Left lung (tissue), 10 donors: ENCODE measurements around the gene GABRA1. TPM values are rescaled to one million over a fixed set of nuclear protein-coding genes. Genes with fewer than 3 reads are reported as not detected.
A peak's percentile ranks its signal among the peaks of the same experiment; 100 is the strongest.

Experiments
- ATAC-seq: fragments of 200-7000 bp; cut with Tn5 transposase; one replicate; pipeline ENCODE4 v1.9.1; 2020; ENCODE audit warnings: moderate library complexity
- DNase-seq, 4 donors: peaks; one replicate each; pipeline ENCODE4 v3.0.0-alpha.2; 2013 to 2020
- H3K27ac ChIP-seq, 2 donors: fragments of 200-600 bp; sonication (generic) in 1 of 2; one replicate each; pipeline versions ENCODE4 v1.5.0 to v1.8.0; 2020 to 2021
- H3K27me3 ChIP-seq, 2 donors: fragments of 200-600 bp; sonication (generic) in 1 of 2; one replicate each; pipeline versions ENCODE4 v1.5.0 to v1.8.0; 2020 to 2021
- H3K36me3 ChIP-seq, 2 donors: fragments of 200-600 bp; sonication (generic) in 1 of 2; one replicate each; pipeline versions ENCODE4 v1.5.0 to v1.8.0; 2020 to 2021
- H3K4me1 ChIP-seq, 2 donors: fragments of 200-600 bp; one replicate each; pipeline ENCODE4 v1.8.0; 2021
- H3K4me3 ChIP-seq, 2 donors: fragments of 200-600 bp; sonication (generic) in 1 of 2; one replicate each; pipeline versions ENCODE4 v1.5.0 to v1.8.0; 2020 to 2021; ENCODE audit warnings: mild to moderate bottlenecking in 1 of 2
- H3K9me3 ChIP-seq, 2 donors: fragments of 200-600 bp; sonication (generic) in 1 of 2; one replicate each; pipeline versions ENCODE4 v1.5.0 to v1.8.0; 2020 to 2021
- intact Hi-C, 2 donors: fragments of 100-400 bp; cut with DNase I; formaldehyde crosslinking; loops; one replicate each; pipeline versions ENCODE4 v1.11.2 to v1.14.2; 2022
- polyA plus RNA-seq, 6 donors: library from polyadenylated mRNA; unstranded; fragments of 120-200 nt; gene quantifications; one replicate each; pipeline ENCODE4 v1.2.1, GENCODE V29; 2013; ENCODE audit not compliant: insufficient read length in 6 of 6
- total RNA-seq, 2 donors: library from RNA; stranded (reverse); fragmentation: NEBNext Ultra II Directional; extraction: Animal tissue kit (Norgen Biotek cat#: 25700); gene quantifications; one replicate each; pipeline ENCODE4 v1.2.1, GENCODE V29; 2021
- TF ChIP-seq, protein P1 (sequence below), 2 donors: fragments of 200-600 bp; sonication (generic) in 1 of 2; IDR thresholded peaks; one replicate each; pipeline versions ENCODE4 v1.5.0 to v1.8.0; 2021; ENCODE audit warnings: antibody characterized with exemption in 2 of 2
- donor health status: DM: no; HTN: yes; CAD: no.
- donor health status: DM: no; HTN: no; CAD: no.

Gene GABRA1
- total and polyA plus RNA-seq, 8 donors: 0.35 to 1.4 (median 0.71) TPM; not detected in 2

DNA sequence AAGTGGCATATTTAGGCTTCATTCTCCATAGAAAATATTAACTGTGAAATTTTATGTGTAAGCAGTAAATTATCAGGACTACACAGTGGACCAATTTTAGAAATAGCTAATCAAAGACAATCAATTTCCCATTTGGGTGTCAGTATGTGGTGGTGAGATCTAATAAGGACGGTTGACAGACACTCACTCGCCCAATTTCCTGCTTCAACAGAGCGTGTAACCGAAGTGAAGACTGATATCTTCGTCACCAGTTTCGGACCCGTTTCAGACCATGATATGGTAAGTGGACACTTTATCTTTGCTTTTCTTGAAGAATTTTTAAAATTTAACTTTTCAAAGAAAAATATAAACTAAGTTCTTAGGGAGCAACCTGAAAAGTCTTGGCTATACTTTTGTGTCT is 17.6 kb downstream of the GABRA1 start:
- DNase-seq (no peak), ATAC-seq (no peak)
- H3K4me1 ChIP-seq: no peaks in the 10 kb centered on the region
- no peak overlapping the region for H3K4me3 ChIP-seq
- TF ChIP-seq, protein P1, sequence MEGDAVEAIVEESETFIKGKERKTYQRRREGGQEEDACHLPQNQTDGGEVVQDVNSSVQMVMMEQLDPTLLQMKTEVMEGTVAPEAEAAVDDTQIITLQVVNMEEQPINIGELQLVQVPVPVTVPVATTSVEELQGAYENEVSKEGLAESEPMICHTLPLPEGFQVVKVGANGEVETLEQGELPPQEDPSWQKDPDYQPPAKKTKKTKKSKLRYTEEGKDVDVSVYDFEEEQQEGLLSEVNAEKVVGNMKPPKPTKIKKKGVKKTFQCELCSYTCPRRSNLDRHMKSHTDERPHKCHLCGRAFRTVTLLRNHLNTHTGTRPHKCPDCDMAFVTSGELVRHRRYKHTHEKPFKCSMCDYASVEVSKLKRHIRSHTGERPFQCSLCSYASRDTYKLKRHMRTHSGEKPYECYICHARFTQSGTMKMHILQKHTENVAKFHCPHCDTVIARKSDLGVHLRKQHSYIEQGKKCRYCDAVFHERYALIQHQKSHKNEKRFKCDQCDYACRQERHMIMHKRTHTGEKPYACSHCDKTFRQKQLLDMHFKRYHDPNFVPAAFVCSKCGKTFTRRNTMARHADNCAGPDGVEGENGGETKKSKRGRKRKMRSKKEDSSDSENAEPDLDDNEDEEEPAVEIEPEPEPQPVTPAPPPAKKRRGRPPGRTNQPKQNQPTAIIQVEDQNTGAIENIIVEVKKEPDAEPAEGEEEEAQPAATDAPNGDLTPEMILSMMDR (IDR thresholded peaks at IDR 0.05): no peak
- no peaks in the 10 kb centered on the region for H3K36me3 ChIP-seq
- H3K27me3 ChIP-seq: no peaks in the 10 kb centered on the region
- H3K9me3 ChIP-seq: no peaks in the 10 kb centered on the region
- intact Hi-C loops: no loop called here
- H3K27ac ChIP-seq: no peak overlapping the region

DNA sequence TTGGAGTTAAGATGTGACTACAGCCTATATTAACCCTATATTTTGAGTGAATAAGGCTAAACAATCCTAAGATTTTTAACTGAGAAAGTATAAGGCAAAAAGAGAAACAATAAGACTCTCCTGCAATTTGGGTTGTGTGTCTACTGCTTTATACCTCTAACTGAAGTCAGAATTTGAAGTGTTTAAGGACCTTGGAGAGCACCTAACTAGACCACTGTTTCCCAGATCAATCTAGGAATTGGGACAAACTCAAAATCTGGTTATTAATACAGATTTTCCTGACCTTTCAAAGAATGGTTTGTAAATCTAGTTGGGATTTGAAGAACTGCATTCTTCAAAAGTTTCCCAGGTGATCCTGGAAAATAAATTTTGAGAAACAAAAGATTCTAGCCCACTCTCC is 42.1 kb downstream of the GABRA1 start:
- no peak overlapping the region for H3K27ac ChIP-seq
- H3K36me3 ChIP-seq: no peaks in the 10 kb centered on the region
- no peaks in the 10 kb centered on the region for H3K4me1 ChIP-seq
- H3K9me3 ChIP-seq: peaks cover 0 to 2% of the 10 kb centered on the region in 2 donors
- ATAC-seq (no peak), DNase-seq (peak in 2 of 4 donors; percentile 4 to 5)
- H3K27me3 ChIP-seq: no peaks in the 10 kb centered on the region
- no peak overlapping the region for H3K4me3 ChIP-seq
- intact Hi-C loops: no loop called here
- TF ChIP-seq, protein P1 (IDR thresholded peaks at IDR 0.05): no peak

DNA sequence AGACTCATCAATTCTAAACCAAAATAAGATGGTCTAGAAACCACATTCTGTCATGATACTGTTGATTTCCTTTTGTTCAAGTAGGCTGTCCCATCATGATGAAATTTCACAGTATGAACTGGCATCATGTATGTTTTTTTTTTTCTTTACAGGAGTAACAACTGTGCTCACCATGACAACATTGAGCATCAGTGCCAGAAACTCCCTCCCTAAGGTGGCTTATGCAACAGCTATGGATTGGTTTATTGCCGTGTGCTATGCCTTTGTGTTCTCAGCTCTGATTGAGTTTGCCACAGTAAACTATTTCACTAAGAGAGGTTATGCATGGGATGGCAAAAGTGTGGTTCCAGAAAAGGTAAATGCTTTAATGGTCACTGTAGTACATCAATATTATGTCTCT is 47.6 kb downstream of the GABRA1 start:
- Histone ChIP-seq H3K36me3 (no peaks in the 10 kb centered on the region), H3K4me1 (no peaks in the 10 kb centered on the region), H3K27ac (no peak overlapping the region), H3K9me3 (no peaks in the 10 kb centered on the region), H3K27me3 (no peaks in the 10 kb centered on the region), H3K4me3 (no peak overlapping the region)
- TF ChIP-seq, protein P1 (IDR thresholded peaks at IDR 0.05): no peak
- intact Hi-C loops: no loop called here
- ATAC-seq (no peak), DNase-seq (no peak)

DNA sequence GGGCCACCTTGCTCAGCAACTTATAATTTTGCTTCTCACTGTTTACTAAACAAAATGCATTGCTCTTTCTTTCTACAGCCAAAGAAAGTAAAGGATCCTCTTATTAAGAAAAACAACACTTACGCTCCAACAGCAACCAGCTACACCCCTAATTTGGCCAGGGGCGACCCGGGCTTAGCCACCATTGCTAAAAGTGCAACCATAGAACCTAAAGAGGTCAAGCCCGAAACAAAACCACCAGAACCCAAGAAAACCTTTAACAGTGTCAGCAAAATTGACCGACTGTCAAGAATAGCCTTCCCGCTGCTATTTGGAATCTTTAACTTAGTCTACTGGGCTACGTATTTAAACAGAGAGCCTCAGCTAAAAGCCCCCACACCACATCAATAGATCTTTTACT is 49.1 kb downstream of the GABRA1 start:
- no peaks in the 10 kb centered on the region for H3K4me1 ChIP-seq
- no peaks in the 10 kb centered on the region for H3K36me3 ChIP-seq
- no peak for ATAC-seq
- intact Hi-C loops: no loop called here
- H3K27me3 ChIP-seq: no peaks in the 10 kb centered on the region
- no peak overlapping the region for H3K27ac ChIP-seq
- no peak for DNase-seq
- no peak overlapping the region for H3K4me3 ChIP-seq
- H3K9me3 ChIP-seq: no peaks in the 10 kb centered on the region
- TF ChIP-seq, protein P1 (IDR thresholded peaks at IDR 0.05): no peak

DNA sequence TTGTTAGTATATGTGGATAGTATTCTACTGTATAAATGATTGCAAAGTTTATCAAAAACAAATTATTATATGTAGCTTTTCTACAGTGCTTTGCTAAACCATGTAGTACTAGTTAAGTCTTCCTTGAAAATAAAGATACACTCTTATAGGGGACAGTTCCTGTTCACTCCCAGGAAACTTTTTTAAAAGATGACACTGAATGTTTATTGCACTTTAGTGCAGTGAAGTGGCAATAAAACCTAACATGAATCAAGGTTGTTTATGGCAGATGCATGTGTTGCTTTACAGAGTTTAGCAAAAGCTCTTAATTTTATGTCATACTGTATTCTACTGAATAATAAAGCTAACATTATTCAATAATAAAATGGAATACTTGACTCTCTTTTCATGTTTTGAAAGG is 51.7 kb downstream of the GABRA1 start:
- H3K27ac ChIP-seq: no peak overlapping the region
- intact Hi-C loops: no loop called here
- no peaks in the 10 kb centered on the region for H3K27me3 ChIP-seq
- H3K36me3 ChIP-seq: no peaks in the 10 kb centered on the region
- ATAC-seq: no peak
- H3K4me3 ChIP-seq: no peak overlapping the region
- no peak for DNase-seq
- no peaks in the 10 kb centered on the region for H3K9me3 ChIP-seq
- TF ChIP-seq, protein P1 (IDR thresholded peaks at IDR 0.05): no peak
- H3K4me1 ChIP-seq: no peaks in the 10 kb centered on the region
